Inferior parietal cortex (tissue), 1 donor: Measurements from ENCODE around the gene DLGAP1.
"Not testable (repeated sequence)": the region's sequence is repeated elsewhere in the genome, so short reads cannot be mapped to it uniquely, and the experiment has no call there.

ENCODE experiments used
- DNase-seq: peaks from one replicate; pipeline ENCODE4 v3.0.0-alpha.2; 2016; ENCODE audit errors: extremely low spot score

Gene DLGAP1

GRCh38 chr18:3660739-3661515, 794.2 kb downstream of the DLGAP1 start:
- no peak for DNase-seq

GRCh38 chr18:3658529-3658928, 796.6 kb downstream of the DLGAP1 start:
- no peak for DNase-seq

GRCh38 chr18:3655254-3656050, 799.7 kb downstream of the DLGAP1 start:
- no peak for DNase-seq

DNA sequence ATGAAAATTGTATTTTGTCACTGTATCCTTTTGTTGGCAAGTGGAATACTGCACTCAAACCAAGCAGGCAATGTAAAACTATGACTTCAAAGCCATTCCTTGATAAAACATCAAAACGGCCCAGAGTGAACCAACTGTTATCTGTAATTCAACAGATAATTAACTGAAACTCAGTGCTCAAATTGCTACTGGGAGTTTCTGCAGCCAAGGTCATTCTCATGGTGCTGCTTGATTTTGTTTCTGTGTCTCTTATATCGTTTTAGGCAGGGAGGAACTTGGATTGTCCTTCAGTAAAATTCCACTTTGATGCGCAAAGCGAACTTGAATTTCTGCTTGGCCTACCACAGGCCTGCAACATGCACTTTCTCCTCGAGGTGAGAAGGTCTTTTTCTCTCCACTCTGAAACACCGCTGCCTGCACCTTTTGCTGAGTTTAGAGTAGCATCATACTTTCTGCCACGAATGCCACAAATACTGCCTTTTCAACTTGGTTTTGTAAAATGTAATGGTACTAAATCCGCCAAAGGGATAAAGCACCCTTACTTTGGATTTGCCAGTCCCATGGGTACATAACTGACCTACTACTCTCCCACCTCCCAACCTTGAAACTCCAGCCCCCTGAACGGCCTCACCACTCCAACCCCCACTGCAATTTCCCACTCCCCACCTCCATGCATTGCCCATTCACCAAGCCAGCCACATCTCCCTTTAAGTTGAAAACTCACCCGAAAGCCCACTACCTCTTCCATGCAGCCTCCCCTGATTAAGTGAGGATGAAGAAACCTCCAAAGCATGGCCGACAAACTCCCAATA, 800.5 kb downstream of the DLGAP1 start:
- no peak for DNase-seq

DNA sequence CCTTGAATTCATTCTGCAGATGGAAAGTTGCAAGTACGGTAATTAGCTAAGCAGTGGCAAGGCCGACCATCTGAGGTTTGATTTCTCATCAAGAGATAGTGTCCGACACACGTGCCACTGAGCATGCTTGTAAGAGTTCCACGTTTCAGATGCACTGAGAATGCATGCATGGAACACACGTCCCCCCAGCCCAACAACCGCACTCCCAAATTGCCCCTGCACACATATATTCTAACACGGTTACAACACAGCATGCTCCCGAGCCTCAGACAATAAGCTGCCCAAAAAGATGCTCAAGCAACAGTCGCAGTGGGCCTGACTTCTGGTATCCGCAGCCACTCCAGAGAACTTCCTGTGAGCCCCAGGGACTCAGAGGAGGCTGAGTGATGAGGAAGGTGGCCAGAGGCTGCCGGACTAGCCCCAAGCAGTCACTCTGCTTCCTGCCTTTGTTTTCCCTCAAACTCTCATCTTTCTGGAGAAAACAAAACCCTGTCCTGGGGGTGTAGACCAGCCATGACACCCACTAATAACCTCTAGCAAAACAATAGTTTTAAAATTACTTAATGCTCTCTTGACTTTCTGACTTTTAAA, 801.2 kb downstream of the DLGAP1 start:
- no peak for DNase-seq

- DNase-seq = no peak
Observed at GRCh38 chr18:3653263-3653850, 801.8 kb downstream of the DLGAP1 start.

GRCh38 chr18:3652380-3653262, 802.5 kb downstream of the DLGAP1 start:
- DNase-seq = peak; percentile 82

DNA sequence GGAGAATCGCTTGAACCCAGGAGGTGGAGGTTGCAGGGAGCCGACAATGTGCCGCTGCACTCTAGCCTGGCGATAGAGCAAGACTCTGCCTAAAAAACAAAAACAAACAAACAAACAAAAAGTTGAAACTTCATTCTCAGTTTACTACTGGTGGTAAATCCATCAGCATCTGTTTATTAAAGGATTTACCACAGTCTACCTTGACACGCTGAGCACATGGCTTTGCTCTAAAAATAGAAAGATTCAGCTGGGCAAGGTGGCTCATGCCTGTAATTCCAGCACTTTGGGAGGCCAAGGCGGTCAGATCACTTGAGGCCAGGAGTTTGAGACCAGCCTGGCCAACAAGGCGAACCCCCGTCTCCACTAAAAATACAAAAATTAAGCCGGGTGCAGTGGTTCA, 803.8 kb downstream of the DLGAP1 start:
- no peak for DNase-seq

- not testable (repeated sequence) for DNase-seq
Observed at GRCh38 chr18:3650521-3651042, 804.5 kb downstream of the DLGAP1 start.

- no peak for DNase-seq
Observed at GRCh38 chr18:3649633-3650426, 805.3 kb downstream of the DLGAP1 start.

DNA sequence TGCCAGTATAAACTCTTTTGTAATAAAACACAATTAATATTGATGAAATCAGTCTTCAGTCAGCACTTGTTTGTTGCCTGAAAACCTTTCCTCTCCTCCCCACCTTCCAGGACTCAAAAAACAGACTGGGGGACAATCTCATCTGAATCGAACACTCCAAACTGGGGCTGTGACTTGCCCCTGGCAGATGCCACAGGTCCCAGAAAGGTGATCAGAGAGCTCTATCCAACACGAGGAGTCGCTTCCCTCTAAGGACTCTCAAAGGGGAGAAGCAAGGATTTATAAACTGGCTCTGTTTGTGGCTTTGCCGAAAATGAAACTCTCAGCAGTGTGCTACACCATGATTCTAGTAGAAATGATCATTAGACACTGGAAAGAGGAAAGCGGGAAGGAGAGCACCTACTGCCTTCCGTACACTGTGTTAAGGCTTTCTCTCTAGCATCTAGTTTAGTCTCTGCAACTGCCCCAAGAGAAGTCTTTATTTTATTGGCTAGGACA, 805.9 kb downstream of the DLGAP1 start:
- DNase-seq = no peak

- DNase-seq = no peak
Observed at GRCh38 chr18:3648641-3649040, 806.5 kb downstream of the DLGAP1 start.

- no peak for DNase-seq
Observed at GRCh38 chr18:3648200-3648599, 806.9 kb downstream of the DLGAP1 start.

DNA sequence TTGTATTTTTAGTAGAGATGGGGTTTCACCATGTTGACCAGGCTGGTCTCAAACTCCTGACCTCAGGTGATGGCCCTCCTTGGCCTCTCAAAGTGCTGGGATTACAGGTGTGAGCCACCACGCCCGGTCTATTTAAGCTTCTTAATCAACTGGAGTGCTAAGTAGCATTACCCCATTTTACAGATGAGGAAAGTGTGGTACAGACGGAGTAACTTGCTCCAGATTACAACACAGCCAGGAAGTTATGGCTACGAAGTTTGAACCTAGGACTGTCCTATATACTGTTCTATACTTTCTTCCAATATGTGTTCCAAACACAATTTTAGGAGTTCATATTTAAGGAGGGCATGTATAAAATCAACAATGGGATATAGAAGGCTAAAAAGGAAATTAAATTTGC, 807.5 kb downstream of the DLGAP1 start:
- no peak for DNase-seq

DNA sequence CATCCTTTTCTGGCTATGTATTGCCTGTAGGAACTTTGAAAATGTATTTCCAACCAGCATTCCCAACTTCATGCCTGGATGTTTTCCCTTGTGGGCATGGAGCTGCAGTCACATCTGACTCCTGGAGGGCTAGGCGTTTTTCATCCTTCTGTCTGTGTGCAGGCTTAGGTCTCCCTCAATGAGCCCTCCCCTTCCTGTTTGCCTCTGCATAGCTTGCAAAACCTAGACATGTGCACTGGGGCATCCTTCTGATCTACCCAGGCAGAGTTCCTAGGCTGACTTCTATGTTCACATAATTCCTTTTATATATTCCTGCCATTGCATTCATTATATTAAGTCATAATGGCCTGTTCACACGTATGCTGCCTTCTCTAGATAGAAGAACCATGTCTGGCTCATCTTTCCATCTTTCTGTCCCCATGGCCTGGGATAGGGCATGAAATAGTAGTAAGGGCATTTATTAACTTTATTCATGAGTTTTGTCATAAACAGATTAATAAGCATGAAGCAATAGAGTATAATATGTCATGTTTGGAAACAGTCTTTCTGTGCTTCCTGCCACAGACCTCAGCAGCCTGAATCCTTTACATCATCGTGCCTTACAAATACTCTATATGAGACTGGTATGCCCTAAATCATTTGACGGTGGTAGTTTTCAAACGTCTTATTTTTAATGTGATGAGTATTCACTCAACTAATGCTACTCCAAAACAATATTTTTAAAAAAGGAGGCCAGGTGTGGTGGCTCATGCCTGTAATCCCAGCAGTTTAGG, 809.5 kb downstream of the DLGAP1 start:
- DNase-seq = no peak

DNA sequence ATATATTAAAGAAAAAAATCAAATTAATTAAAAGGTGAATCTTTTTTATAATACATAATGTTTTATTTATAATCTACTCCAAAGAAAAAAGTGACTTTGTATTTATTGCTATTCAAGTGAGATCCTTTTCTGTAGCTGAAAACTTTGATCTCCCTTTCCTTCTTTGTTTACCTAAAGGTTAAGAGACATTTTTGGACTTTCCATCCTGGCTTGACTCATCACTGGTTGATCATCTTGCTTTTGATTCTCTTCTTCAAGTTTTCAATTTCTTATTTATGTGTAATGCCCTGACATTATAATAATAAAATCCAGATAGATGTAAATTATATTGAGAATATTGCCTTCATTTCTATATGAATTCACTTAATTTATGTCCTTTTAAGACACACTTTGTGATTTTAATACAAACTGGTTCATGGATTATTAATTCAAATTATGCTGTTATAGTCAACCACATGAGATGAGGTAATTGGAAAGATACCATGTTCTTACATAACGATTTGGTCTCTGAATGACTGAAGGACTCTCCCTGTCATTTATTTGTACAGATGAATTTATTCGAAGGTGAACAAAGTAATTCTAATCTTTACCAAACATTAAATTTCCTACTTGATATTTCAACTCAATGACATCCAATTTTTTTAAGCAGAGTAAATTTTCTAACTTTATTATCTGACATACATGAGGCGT, 820.7 kb downstream of the DLGAP1 start:
- no peak for DNase-seq

DNA sequence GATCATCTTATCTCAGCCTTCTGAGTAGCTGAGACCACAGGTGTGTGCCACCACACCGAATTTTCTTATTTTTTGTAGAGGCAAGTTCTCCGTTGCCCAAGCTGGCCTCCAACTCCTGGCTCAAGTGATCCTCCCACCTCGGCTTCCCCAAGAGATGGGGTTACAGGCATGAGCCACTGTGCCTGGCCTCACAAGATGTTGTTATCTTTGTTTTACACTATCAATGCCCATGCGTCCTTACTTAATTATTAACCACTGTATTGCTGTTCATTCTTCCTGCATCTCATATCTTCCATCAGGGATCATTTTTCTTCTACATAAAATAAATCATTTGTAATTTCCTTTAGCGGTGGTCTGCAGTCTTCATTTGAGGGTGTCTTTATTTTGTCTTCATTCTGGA, 823.2 kb downstream of the DLGAP1 start:
- DNase-seq = no peak

DNA sequence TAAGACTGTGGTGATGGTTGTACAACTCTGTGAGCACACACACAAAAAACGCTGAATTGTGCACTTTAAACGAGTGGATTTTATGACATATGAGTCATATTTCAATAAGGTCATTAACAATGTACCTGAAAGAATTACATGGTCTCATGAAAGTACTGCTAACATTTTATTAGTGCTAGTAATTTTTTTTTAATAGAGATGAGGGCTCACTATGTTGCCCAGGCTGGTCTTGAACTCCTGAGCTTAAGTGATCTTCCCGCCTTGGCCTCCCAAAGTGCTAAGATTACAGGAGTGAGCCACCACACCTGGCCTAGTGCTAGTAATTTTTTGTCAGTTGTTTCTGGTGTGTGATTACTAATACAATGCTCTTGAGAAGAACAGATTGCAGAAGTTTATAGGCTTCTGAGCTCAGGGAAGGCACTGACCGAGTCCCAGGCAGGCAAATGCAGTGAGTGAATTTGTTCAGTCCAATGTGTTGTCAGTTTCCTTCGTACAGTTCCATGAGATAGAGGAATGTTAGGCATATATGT, 828.1 kb downstream of the DLGAP1 start:
- DNase-seq = no peak
